Thoracic aorta (tissue), 2 donors: ENCODE measurements around the gene NUMB. TPM values are rescaled to one million over a fixed set of nuclear protein-coding genes. Genes with fewer than 3 reads are reported as not detected.

Experiments used
- ATAC-seq: fragments of 150-250 bp; one replicate; pipeline ENCODE4 v1.8.0; 2017; ENCODE audit warnings: low read depth; ENCODE audit not compliant: insufficient number of reproducible peaks, low FRiP score
- DNase-seq: peaks from one replicate; pipeline ENCODE4 v3.0.0-alpha.2; 2020; ENCODE audit warnings: low spot score
- H3K27ac ChIP-seq, 2 donors: fragments of 200-600 bp; sonication (generic); 1 replicate in 1 of 2; 2 replicates in 1 of 2; pipeline ENCODE4 v1.5.1; 2016; ENCODE audit warnings: mild to moderate bottlenecking in 2 of 2, moderate library complexity in 2 of 2
- H3K27me3 ChIP-seq: fragments of 200-600 bp; sonication (generic); replicated peaks from 2 replicates; pipeline ENCODE4 v1.6.0; 2016; ENCODE audit warnings: mild to moderate bottlenecking; ENCODE audit not compliant: insufficient read depth
- H3K36me3 ChIP-seq: fragments of 200-600 bp; sonication (generic); one replicate; pipeline ENCODE4 v1.5.1; 2016
- H3K4me1 ChIP-seq, 2 donors: fragments of 200-600 bp; sonication (generic); 1 replicate in 1 of 2; 2 replicates in 1 of 2; pipeline versions ENCODE4 v1.5.1 to v1.6.0; 2016; ENCODE audit warnings: low read depth in 2 of 2, mild to moderate bottlenecking in 1 of 2; ENCODE audit not compliant: control insufficient read depth in 1 of 2
- H3K4me3 ChIP-seq: fragments of 200-600 bp; sonication (generic); 2 replicates; pipeline ENCODE4 v1.5.1; 2016; ENCODE audit warnings: mild to moderate bottlenecking
- H3K9me3 ChIP-seq: fragments of 200-600 bp; sonication (generic); 2 replicates; pipeline ENCODE4 v1.5.1; 2016
- total RNA-seq, 2 donors: library from RNA; depleted of rRNA; stranded (reverse); fragments of >200 nt; gene quantifications; one replicate each; pipeline versions ENCODE4 v1.1.0 to v1.2.3, GENCODE V29; 2016
- TF ChIP-seq, protein P1 (sequence below): fragments of 200-600 bp; sonication (generic); IDR thresholded peaks from one replicate; pipeline ENCODE4 v1.5.1; 2019; ENCODE audit warnings: antibody characterized with exemption

NUMB gene
- total RNA-seq, 2 donors from 2014 or later, result 37.0 to 65.7 TPM

GRCh38 chr14:73230051-73230450, 228.3 kb downstream of the NUMB start:
- Histone ChIP-seq H3K4me1 (peaks cover 5 to 13% of the 10 kb centered on the region in 2 donors), H3K9me3 (no peaks in the 10 kb centered on the region), H3K36me3 (no peaks in the 10 kb centered on the region), H3K4me3 (no peak overlapping the region), H3K27me3 (no peaks in the 10 kb centered on the region), H3K27ac (no peak overlapping the region)
- TF ChIP-seq, protein P1, sequence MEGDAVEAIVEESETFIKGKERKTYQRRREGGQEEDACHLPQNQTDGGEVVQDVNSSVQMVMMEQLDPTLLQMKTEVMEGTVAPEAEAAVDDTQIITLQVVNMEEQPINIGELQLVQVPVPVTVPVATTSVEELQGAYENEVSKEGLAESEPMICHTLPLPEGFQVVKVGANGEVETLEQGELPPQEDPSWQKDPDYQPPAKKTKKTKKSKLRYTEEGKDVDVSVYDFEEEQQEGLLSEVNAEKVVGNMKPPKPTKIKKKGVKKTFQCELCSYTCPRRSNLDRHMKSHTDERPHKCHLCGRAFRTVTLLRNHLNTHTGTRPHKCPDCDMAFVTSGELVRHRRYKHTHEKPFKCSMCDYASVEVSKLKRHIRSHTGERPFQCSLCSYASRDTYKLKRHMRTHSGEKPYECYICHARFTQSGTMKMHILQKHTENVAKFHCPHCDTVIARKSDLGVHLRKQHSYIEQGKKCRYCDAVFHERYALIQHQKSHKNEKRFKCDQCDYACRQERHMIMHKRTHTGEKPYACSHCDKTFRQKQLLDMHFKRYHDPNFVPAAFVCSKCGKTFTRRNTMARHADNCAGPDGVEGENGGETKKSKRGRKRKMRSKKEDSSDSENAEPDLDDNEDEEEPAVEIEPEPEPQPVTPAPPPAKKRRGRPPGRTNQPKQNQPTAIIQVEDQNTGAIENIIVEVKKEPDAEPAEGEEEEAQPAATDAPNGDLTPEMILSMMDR, result no peak
- ATAC-seq, result no peak
- no peak for DNase-seq

- Histone ChIP-seq H3K4me3 (no peak overlapping the region), H3K4me1 (peaks cover 5 to 13% of the 10 kb centered on the region in 2 donors), H3K36me3 (no peaks in the 10 kb centered on the region), H3K27me3 (no peaks in the 10 kb centered on the region), H3K27ac (no peak overlapping the region), H3K9me3 (no peaks in the 10 kb centered on the region)
- ATAC-seq (no peak), DNase-seq (no peak)
- TF ChIP-seq, protein P1, result no peak
Measured at GRCh38 chr14:73227812-73228781, 230.2 kb downstream of the NUMB start.

DNA sequence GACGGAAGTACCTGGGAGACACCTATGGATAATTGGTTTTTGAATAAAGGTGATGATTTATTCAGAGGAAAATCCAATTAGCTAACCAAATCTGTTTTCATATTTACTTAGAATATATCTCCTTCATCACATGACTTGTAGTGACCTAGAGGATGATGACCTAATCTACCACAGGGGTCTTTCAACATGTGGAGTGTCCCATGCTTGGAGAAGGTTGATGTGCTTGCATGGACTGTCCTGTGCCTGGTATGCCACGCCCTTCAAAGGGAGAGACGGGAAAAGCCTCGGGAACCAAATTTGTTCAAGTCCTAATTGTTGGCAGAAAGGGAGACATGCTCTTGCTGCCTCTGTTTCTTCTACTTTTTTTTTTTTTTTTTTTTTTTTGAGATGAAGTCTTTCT, 232.8 kb downstream of the NUMB start:
- TF ChIP-seq, protein P1, result no peak
- H3K27ac ChIP-seq, result no peak overlapping the region
- no peak overlapping the region for H3K4me3 ChIP-seq
- H3K9me3 ChIP-seq, result no peaks in the 10 kb centered on the region
- H3K27me3 ChIP-seq, result no peaks in the 10 kb centered on the region
- H3K36me3 ChIP-seq, result no peaks in the 10 kb centered on the region
- no peak for ATAC-seq
- no peak for DNase-seq
- peaks cover 5 to 13% of the 10 kb centered on the region in 2 donors for H3K4me1 ChIP-seq

Other genes starting within 250 kb of the NUMB start
- gene PAPLN, start 221.0 kb downstream of the NUMB start, total RNA-seq, result 10 to 100 TPM; 10.0 to 10.2 TPM
- gene RIOX1, start 32.4 kb upstream of the NUMB start, total RNA-seq, result 10 to 100 TPM; 16.7 to 24.1 TPM
- gene ACOT1, start 78.6 kb upstream of the NUMB start, total RNA-seq, result 10 to 100 TPM in 1 of 2 donors, 1 to 10 TPM in 1; 5.6 to 18.5 TPM
- gene HEATR4, start 100.4 kb upstream of the NUMB start, total RNA-seq, result 1 to 10 TPM; 1.3 to 3.2 TPM
- 10 to 100 TPM; 14.0 to 44.5 TPM for gene ACOT2, start 110.7 kb upstream of the NUMB start, total RNA-seq
- gene ACOT4, start 133.3 kb upstream of the NUMB start, total RNA-seq, result 1 to 10 TPM; 1.3 to 1.8 TPM
- gene ACOT6, start 154.0 kb upstream of the NUMB start, total RNA-seq, result not detected
- 10 to 100 TPM; 13.0 to 20.7 TPM for gene DNAL1, start 186.4 kb upstream of the NUMB start, total RNA-seq